ENCODE data around the gene RAB38.

RAB38 gene

GRCh38 chr11:88169471-88169870 lies 5.8 kb downstream of the RAB38 start:
- H3K4me1 ChIP-seq (ENCODE audit: control insufficient read depth, low read depth, low read length), result peaks cover 9% of the 10 kb centered on the region
- H3K27ac ChIP-seq (ENCODE audit: low read length), result no peak overlapping the region
- H3K27me3 ChIP-seq (ENCODE audit: control insufficient read depth, insufficient read depth, low read length), result peaks cover 9% of the 10 kb centered on the region
- H3K9me3 ChIP-seq (ENCODE audit: control insufficient read depth, low read depth, low read length), result no peaks in the 10 kb centered on the region
- no peak overlapping the region for H3K4me3 ChIP-seq (ENCODE audit: low read length)
- H3K9ac ChIP-seq (ENCODE audit: low read length), result no peak overlapping the region
- no peaks in the 10 kb centered on the region for H3K36me3 ChIP-seq (ENCODE audit: control insufficient read depth, low read depth, low read length)

GRCh38 chr11:88167853-88168252 lies 7.4 kb downstream of the RAB38 start:
- Histone ChIP-seq H3K9me3 (ENCODE audit: control insufficient read depth, low read depth, low read length) (no peaks in the 10 kb centered on the region), H3K36me3 (ENCODE audit: control insufficient read depth, low read depth, low read length) (no peaks in the 10 kb centered on the region), H3K27ac (ENCODE audit: low read length) (no peak overlapping the region), H3K9ac (ENCODE audit: low read length) (no peak overlapping the region), H3K4me1 (ENCODE audit: control insufficient read depth, low read depth, low read length) (no peaks in the 10 kb centered on the region), H3K4me3 (ENCODE audit: low read length) (no peak overlapping the region), H3K27me3 (ENCODE audit: control insufficient read depth, insufficient read depth, low read length) (no peaks in the 10 kb centered on the region)

GRCh38 chr11:88164806-88165585 lies 10.2 kb downstream of the RAB38 start:
- Histone ChIP-seq H3K9me3 (ENCODE audit: control insufficient read depth, low read depth, low read length) (no peaks in the 10 kb centered on the region), H3K4me3 (ENCODE audit: low read length) (no peak overlapping the region), H3K27ac (ENCODE audit: low read length) (no peak overlapping the region), H3K4me1 (ENCODE audit: control insufficient read depth, low read depth, low read length) (no peaks in the 10 kb centered on the region), H3K36me3 (ENCODE audit: control insufficient read depth, low read depth, low read length) (no peaks in the 10 kb centered on the region), H3K27me3 (ENCODE audit: control insufficient read depth, insufficient read depth, low read length) (no peaks in the 10 kb centered on the region), H3K9ac (ENCODE audit: low read length) (no peak overlapping the region)

- no peak overlapping the region for H3K4me3 ChIP-seq (ENCODE audit: low read length)
Measured at GRCh38 chr11:88164320-88164719, 10.9 kb downstream of the RAB38 start.

GRCh38 chr11:88158081-88158480 lies 17.2 kb downstream of the RAB38 start:
- Histone ChIP-seq H3K4me1 (ENCODE audit: control insufficient read depth, low read depth, low read length) (no peaks in the 10 kb centered on the region), H3K4me3 (ENCODE audit: low read length) (no peak overlapping the region), H3K9me3 (ENCODE audit: control insufficient read depth, low read depth, low read length) (no peaks in the 10 kb centered on the region), H3K27me3 (ENCODE audit: control insufficient read depth, insufficient read depth, low read length) (no peaks in the 10 kb centered on the region), H3K9ac (ENCODE audit: low read length) (no peak overlapping the region), H3K36me3 (ENCODE audit: control insufficient read depth, low read depth, low read length) (no peaks in the 10 kb centered on the region), H3K27ac (ENCODE audit: low read length) (no peak overlapping the region)

More at GRCh38 chr11:88164320-88164719, 10.9 kb downstream of the RAB38 start:
- Histone ChIP-seq H3K9me3 (ENCODE audit: control insufficient read depth, low read depth, low read length) (no peaks in the 10 kb centered on the region), H3K4me1 (ENCODE audit: control insufficient read depth, low read depth, low read length) (no peaks in the 10 kb centered on the region), H3K36me3 (ENCODE audit: control insufficient read depth, low read depth, low read length) (no peaks in the 10 kb centered on the region), H3K27ac (ENCODE audit: low read length) (no peak overlapping the region), H3K9ac (ENCODE audit: low read length) (no peak overlapping the region), H3K27me3 (ENCODE audit: control insufficient read depth, insufficient read depth, low read length) (no peaks in the 10 kb centered on the region)

GRCh38 chr11:88157370-88157769 lies 17.9 kb downstream of the RAB38 start:
- Histone ChIP-seq H3K4me1 (ENCODE audit: control insufficient read depth, low read depth, low read length) (no peaks in the 10 kb centered on the region), H3K4me3 (ENCODE audit: low read length) (no peak overlapping the region), H3K9ac (ENCODE audit: low read length) (no peak overlapping the region), H3K9me3 (ENCODE audit: control insufficient read depth, low read depth, low read length) (no peaks in the 10 kb centered on the region), H3K27ac (ENCODE audit: low read length) (no peak overlapping the region), H3K36me3 (ENCODE audit: control insufficient read depth, low read depth, low read length) (no peaks in the 10 kb centered on the region), H3K27me3 (ENCODE audit: control insufficient read depth, insufficient read depth, low read length) (no peaks in the 10 kb centered on the region)

- Histone ChIP-seq H3K9me3 (ENCODE audit: control insufficient read depth, low read depth, low read length) (no peaks in the 10 kb centered on the region), H3K27ac (ENCODE audit: low read length) (no peak overlapping the region), H3K4me3 (ENCODE audit: low read length) (no peak overlapping the region), H3K36me3 (ENCODE audit: control insufficient read depth, low read depth, low read length) (peaks cover 7% of the 10 kb centered on the region), H3K4me1 (ENCODE audit: control insufficient read depth, low read depth, low read length) (no peaks in the 10 kb centered on the region), H3K9ac (ENCODE audit: low read length) (no peak overlapping the region), H3K27me3 (ENCODE audit: control insufficient read depth, insufficient read depth, low read length) (no peaks in the 10 kb centered on the region)
Measured at GRCh38 chr11:88152381-88152780, 22.9 kb downstream of the RAB38 start.

- Histone ChIP-seq H3K27ac (ENCODE audit: low read length) (no peak overlapping the region), H3K27me3 (ENCODE audit: control insufficient read depth, insufficient read depth, low read length) (no peaks in the 10 kb centered on the region), H3K9me3 (ENCODE audit: control insufficient read depth, low read depth, low read length) (no peaks in the 10 kb centered on the region), H3K4me3 (ENCODE audit: low read length) (no peak overlapping the region), H3K36me3 (ENCODE audit: control insufficient read depth, low read depth, low read length) (peaks cover 7% of the 10 kb centered on the region), H3K9ac (ENCODE audit: low read length) (no peak overlapping the region), H3K4me1 (ENCODE audit: control insufficient read depth, low read depth, low read length) (no peaks in the 10 kb centered on the region)
Measured at GRCh38 chr11:88151709-88152265, 23.5 kb downstream of the RAB38 start.

GRCh38 chr11:88146106-88146505 lies 29.1 kb downstream of the RAB38 start:
- Histone ChIP-seq H3K4me3 (ENCODE audit: low read length) (no peak overlapping the region), H3K9me3 (ENCODE audit: control insufficient read depth, low read depth, low read length) (no peaks in the 10 kb centered on the region), H3K36me3 (ENCODE audit: control insufficient read depth, low read depth, low read length) (peaks cover 7% of the 10 kb centered on the region), H3K27me3 (ENCODE audit: control insufficient read depth, insufficient read depth, low read length) (no peaks in the 10 kb centered on the region), H3K27ac (ENCODE audit: low read length) (no peak overlapping the region), H3K9ac (ENCODE audit: low read length) (no peak overlapping the region), H3K4me1 (ENCODE audit: control insufficient read depth, low read depth, low read length) (no peaks in the 10 kb centered on the region)

- Histone ChIP-seq H3K36me3 (ENCODE audit: control insufficient read depth, low read depth, low read length) (no peaks in the 10 kb centered on the region), H3K4me3 (ENCODE audit: low read length) (no peak overlapping the region), H3K9me3 (ENCODE audit: control insufficient read depth, low read depth, low read length) (no peaks in the 10 kb centered on the region), H3K4me1 (ENCODE audit: control insufficient read depth, low read depth, low read length) (no peaks in the 10 kb centered on the region), H3K27ac (ENCODE audit: low read length) (no peak overlapping the region), H3K27me3 (ENCODE audit: control insufficient read depth, insufficient read depth, low read length) (no peaks in the 10 kb centered on the region), H3K9ac (ENCODE audit: low read length) (no peak overlapping the region)
Measured at GRCh38 chr11:88139865-88140264, 35.4 kb downstream of the RAB38 start.

GRCh38 chr11:88131764-88132470 lies 43.3 kb downstream of the RAB38 start:
- H3K27ac ChIP-seq (ENCODE audit: low read length), result no peak overlapping the region
- H3K27me3 ChIP-seq (ENCODE audit: control insufficient read depth, insufficient read depth, low read length), result no peaks in the 10 kb centered on the region
- no peak overlapping the region for H3K9ac ChIP-seq (ENCODE audit: low read length)
- no peaks in the 10 kb centered on the region for H3K36me3 ChIP-seq (ENCODE audit: control insufficient read depth, low read depth, low read length)
- H3K4me3 ChIP-seq (ENCODE audit: low read length), result no peak overlapping the region
- no peaks in the 10 kb centered on the region for H3K9me3 ChIP-seq (ENCODE audit: control insufficient read depth, low read depth, low read length)
- no peaks in the 10 kb centered on the region for H3K4me1 ChIP-seq (ENCODE audit: control insufficient read depth, low read depth, low read length)

All from iPS-18a (cell line).